Measurements from ENCODE around the gene CROCC.

DNA sequence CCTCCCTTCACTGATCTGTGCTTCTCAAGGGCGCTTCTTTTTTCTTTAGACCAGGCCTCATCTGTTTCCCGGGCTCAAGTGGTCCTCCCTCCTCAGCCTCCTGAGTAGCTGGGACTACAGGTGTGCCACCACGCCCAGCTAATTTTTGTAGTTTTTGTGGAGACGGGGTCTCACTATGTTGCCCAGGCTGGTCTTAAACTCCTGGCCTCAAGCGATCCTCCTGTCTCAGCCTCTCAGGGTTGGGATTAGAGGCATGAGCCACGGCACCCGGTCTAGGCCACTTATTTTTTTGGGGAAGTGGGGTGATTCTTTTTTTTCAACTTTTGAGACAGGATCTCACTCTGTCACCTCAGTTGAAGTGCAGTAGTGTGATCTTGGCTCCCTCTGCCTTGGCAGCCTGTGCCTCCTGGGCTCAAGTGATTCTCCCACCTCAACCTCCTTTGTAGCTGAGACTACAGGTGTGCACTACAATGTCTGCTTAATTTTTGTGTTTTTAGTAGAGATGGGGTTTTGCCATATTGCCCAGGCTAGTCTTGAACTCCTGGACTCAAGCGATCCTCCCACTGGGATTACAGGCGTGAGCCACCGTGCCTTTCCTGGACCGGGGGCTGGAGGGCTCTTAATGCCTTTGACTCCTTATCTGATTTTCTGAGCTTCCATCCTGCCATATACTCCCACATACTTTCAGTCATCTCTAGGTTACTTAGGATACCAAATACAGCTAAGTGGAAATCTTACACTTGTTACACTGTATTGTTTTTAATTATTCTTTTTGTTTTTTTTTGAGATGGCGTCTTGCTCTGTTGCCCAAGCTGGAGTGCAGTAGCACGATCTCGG, 39.8 kb downstream of the CROCC start:
- TF ChIP-seq POLR2A (IDR thresholded peaks at IDR 0.05): no peak
- TF ChIP-seq, protein P1, sequence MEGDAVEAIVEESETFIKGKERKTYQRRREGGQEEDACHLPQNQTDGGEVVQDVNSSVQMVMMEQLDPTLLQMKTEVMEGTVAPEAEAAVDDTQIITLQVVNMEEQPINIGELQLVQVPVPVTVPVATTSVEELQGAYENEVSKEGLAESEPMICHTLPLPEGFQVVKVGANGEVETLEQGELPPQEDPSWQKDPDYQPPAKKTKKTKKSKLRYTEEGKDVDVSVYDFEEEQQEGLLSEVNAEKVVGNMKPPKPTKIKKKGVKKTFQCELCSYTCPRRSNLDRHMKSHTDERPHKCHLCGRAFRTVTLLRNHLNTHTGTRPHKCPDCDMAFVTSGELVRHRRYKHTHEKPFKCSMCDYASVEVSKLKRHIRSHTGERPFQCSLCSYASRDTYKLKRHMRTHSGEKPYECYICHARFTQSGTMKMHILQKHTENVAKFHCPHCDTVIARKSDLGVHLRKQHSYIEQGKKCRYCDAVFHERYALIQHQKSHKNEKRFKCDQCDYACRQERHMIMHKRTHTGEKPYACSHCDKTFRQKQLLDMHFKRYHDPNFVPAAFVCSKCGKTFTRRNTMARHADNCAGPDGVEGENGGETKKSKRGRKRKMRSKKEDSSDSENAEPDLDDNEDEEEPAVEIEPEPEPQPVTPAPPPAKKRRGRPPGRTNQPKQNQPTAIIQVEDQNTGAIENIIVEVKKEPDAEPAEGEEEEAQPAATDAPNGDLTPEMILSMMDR (IDR thresholded peaks at IDR 0.05): no peak

All from lower leg skin (tissue), 3 donors.